Endothelial cell of umbilical vein (primary cell): Measurements from ENCODE around the gene TBATA. TPM values are rescaled to one million over a fixed set of nuclear protein-coding genes. Genes with fewer than 3 reads are reported as not detected.

Experiments
- BruUV-seq: library from RNA; stranded (reverse); fragments of 400-500 nt; replicated peaks from 2 replicates; lab custom pipeline; 2021; lab: Mats Ljungman, UMichigan
- CTCF ChIA-PET: fragments of 300-600, 350-600 bp; sonication (Branson Sonifier 250); formaldehyde crosslinking; loops from one replicate; lab custom pipeline; 2021; ENCODE audit warnings: antibody characterized with exemption, inconsistent platforms; lab: Charles Lee
- POLR2A ChIA-PET: fragments of 300-600, 350-600 bp; sonication (Branson Sonifier 250); formaldehyde crosslinking; loops from one replicate; lab custom pipeline; 2021; ENCODE audit warnings: antibody characterized with exemption, inconsistent platforms; lab: Charles Lee
- DNase-seq: peaks from one replicate; pipeline ENCODE4 v3.0.0-alpha.2; 2011; ENCODE audit warnings: low read depth, low spot score
- FAIRE-seq: peaks from 2 replicates; lab custom pipeline; 2011; peaks lifted over from hg19 to GRCh38; lab: Jason Lieb, UNC
- H2AFZ ChIP-seq: 2 replicates; pipeline ENCODE4 v1.6.0; 2012; ENCODE audit warnings: low read depth, low read length, control low read depth, inconsistent platforms
- H3K27ac ChIP-seq: 2 replicates; pipeline ENCODE4 v1.5.1; 2011; ENCODE audit warnings: low read depth, mild to moderate bottlenecking, control low read depth, low read length, moderate library complexity; ENCODE audit not compliant: insufficient read depth
- H3K27me3 ChIP-seq, 2 experiments: 2 replicates each; pipeline versions ENCODE4 v1.6.0 to v1.6.1; 2011; ENCODE audit warnings: low read length in 2 of 2, mixed read lengths in 1 of 2; ENCODE audit not compliant: control insufficient read depth in 2 of 2, insufficient read depth in 2 of 2
- H3K36me3 ChIP-seq, 2 experiments: 2 replicates in 1 of 2; 3 replicates in 1 of 2; pipeline ENCODE4 v1.5.1; 2011; ENCODE audit warnings: low read length in 2 of 2, mild to moderate bottlenecking in 1 of 2, moderate library complexity in 1 of 2; ENCODE audit not compliant: control insufficient read depth in 2 of 2, insufficient read depth in 2 of 2; ENCODE audit errors: extremely low read depth in 1 of 2
- H3K4me1 ChIP-seq: 3 replicates; pipeline ENCODE4 v1.5.1; 2011; ENCODE audit warnings: mild to moderate bottlenecking, low read length; ENCODE audit not compliant: control insufficient read depth, insufficient read depth; ENCODE audit errors: extremely low read depth
- H3K4me2 ChIP-seq: 2 replicates; pipeline ENCODE4 v1.6.1; 2011; ENCODE audit warnings: low read length, control low read depth, mixed read lengths; ENCODE audit not compliant: insufficient read depth
- H3K4me3 ChIP-seq, 3 experiments: fragments of 200-600 bp in 1 of 3; sonication (generic), shearing (Covaris generic) in 1 of 3; replicated peaks in 1 of 3; 2 replicates each; pipeline ENCODE4 v1.5.1; 2011 to 2016; ENCODE audit warnings: control low read depth in 3 of 3, low read length in 3 of 3, mild to moderate bottlenecking in 2 of 3, inconsistent platforms in 1 of 3, low read depth in 1 of 3, moderate library complexity in 1 of 3; ENCODE audit not compliant: insufficient read depth in 1 of 3
- H3K79me2 ChIP-seq: 2 replicates; pipeline ENCODE4 v1.6.0; 2012; ENCODE audit warnings: low read length, inconsistent platforms; ENCODE audit not compliant: control insufficient read depth, insufficient read depth
- H3K9ac ChIP-seq: replicated peaks from 2 replicates; pipeline ENCODE3; 2011; ENCODE audit warnings: low read length, control low read depth; ENCODE audit not compliant: insufficient read depth; ENCODE audit errors: extremely low read depth
- H3K9me1 ChIP-seq: replicated peaks from 3 replicates; pipeline ENCODE4 v1.6.0; 2011; ENCODE audit warnings: mild to moderate bottlenecking, low read length; ENCODE audit not compliant: control insufficient read depth, insufficient read depth; ENCODE audit errors: extremely low read depth
- H3K9me3 ChIP-seq: replicated peaks from 2 replicates; pipeline ENCODE4 v1.5.1; 2012; ENCODE audit warnings: low read length, inconsistent platforms; ENCODE audit not compliant: control insufficient read depth, insufficient read depth
- H4K20me1 ChIP-seq: replicated peaks from 2 replicates; pipeline ENCODE3; 2011; ENCODE audit warnings: mild to moderate bottlenecking, low read length; ENCODE audit not compliant: control insufficient read depth, insufficient read depth; ENCODE audit errors: extremely low read depth
- EZH2 ChIP-seq: IDR thresholded peaks from 2 replicates; pipeline ENCODE4 v1.6.1; 2012; ENCODE audit warnings: borderline replicate concordance, low read depth, mild to moderate bottlenecking, moderate library complexity, low read length, inconsistent platforms; ENCODE audit not compliant: severe bottlenecking
- FOS ChIP-seq: IDR thresholded peaks from 2 replicates; pipeline ENCODE4 v1.6.1; 2011; ENCODE audit warnings: mild to moderate bottlenecking, low read length, moderate library complexity, borderline replicate concordance; ENCODE audit not compliant: insufficient read depth
- GATA2 ChIP-seq: IDR thresholded peaks from 2 replicates; pipeline ENCODE4 v1.7.0; 2011; ENCODE audit warnings: low read depth, mild to moderate bottlenecking, moderate library complexity, mixed read lengths, low read length; ENCODE audit not compliant: insufficient read length, insufficient read depth
- JUN ChIP-seq: IDR thresholded peaks from 2 replicates; pipeline ENCODE4 v1.6.1; 2011; ENCODE audit warnings: borderline replicate concordance, low read depth; ENCODE audit not compliant: insufficient read length, insufficient read depth
- MYC ChIP-seq: IDR thresholded peaks from one replicate; pipeline ENCODE4 v1.6.1; 2011; ENCODE audit warnings: mild to moderate bottlenecking, low read depth, low read length
- POLR2A ChIP-seq: IDR thresholded peaks from 2 replicates; pipeline ENCODE4 v1.6.1; 2012; ENCODE audit warnings: low read depth, mild to moderate bottlenecking, control low read depth, low read length
- POLR2AphosphoS5 ChIP-seq: IDR thresholded peaks from 2 replicates; pipeline ENCODE4 v1.6.1; 2012; ENCODE audit warnings: low read depth, mild to moderate bottlenecking, control low read depth, low read length, moderate library complexity; ENCODE audit not compliant: insufficient read depth
- dilution Hi-C: fragments of 300-500 bp; cut with MboI; formaldehyde crosslinking; loops from one replicate; pipeline ENCODE4 v1.15.0; 2019; ENCODE audit warnings: low sequenced_read_pairs; ENCODE audit not compliant: extremely low pct_ligation_motif_present
- intact Hi-C: fragments of 100-400 bp; cut with micrococcal nuclease; formaldehyde crosslinking; loops from one replicate; pipeline ENCODE4 v1.10.0; 2022
- polyA plus RNA-seq, 4 experiments: library from polyadenylated mRNA; depleted of rRNA in 3 of 4; stranded (reverse) in 3 of 4; unstranded in 1 of 4; fragments of >200 nt; gene quantifications; 2 replicates each; pipeline versions ENCODE4 v1.2.1 to v1.2.3, GENCODE V29; 2011 to 2012; ENCODE audit warnings: missing spikeins in 1 of 4
- total RNA-seq: library from RNA; stranded (reverse); gene quantifications from 2 replicates; pipeline ENCODE4 v1.2.3, GENCODE V29; 2021
- TF ChIP-seq, protein P1 (sequence below), 2 donors: IDR thresholded peaks; 1 replicate in 1 of 2; 2 replicates in 1 of 2; pipeline ENCODE4 v1.5.1; 2011; ENCODE audit warnings: low read length in 2 of 2, mild to moderate bottlenecking in 2 of 2, moderate library complexity in 2 of 2, control low read depth in 1 of 2, inconsistent platforms in 1 of 2, low read depth in 1 of 2; ENCODE audit not compliant: insufficient read depth in 1 of 2; ENCODE audit errors: extremely low read depth in 1 of 2
- TF ChIP-seq, protein P2 (sequence below): IDR thresholded peaks from 2 replicates; pipeline ENCODE4 v1.6.1; 2011; ENCODE audit not compliant: insufficient read depth, insufficient read length

The TBATA gene
- total and polyA plus RNA-seq, 2 donors (not counting 3 experiments of a cell fraction or from before 2014, with no cell fraction given), result not detected

DNA sequence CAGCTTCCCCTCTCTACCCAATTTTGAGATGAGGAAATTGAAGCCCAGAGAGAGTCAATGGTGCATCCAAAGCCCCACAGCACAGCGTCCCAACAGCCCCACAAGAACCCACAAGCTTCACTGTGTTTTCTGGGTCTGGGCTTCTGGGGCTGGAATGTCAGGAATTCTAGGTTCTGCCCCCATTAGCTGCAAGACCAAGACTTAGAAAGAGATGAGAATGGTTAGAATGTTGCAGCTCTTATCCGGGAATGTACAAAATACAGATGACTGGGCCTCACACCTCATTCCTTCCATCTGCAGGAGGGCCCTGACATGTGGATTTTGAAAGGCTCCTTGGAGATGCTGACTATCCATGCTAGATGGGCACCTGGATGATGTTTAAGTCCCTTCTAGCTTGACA lies 24.5 kb upstream of the TBATA start:
- Histone ChIP-seq H3K4me1 (no peaks in the 10 kb centered on the region), H2AFZ (no peak overlapping the region), H3K27me3 (peaks cover 17 to 20% of the 10 kb centered on the region in 2 experiments), H3K9me1 (no peaks in the 10 kb centered on the region), H3K4me2 (no peak overlapping the region), H3K79me2 (no peaks in the 10 kb centered on the region), H3K27ac (no peak overlapping the region), H3K9me3 (no peaks in the 10 kb centered on the region), H4K20me1 (no peaks in the 10 kb centered on the region), H3K9ac (no peak overlapping the region), H3K4me3 (no peak overlapping the region), H3K36me3 (no peaks in the 10 kb centered on the region)
- ChIA-PET CTCF (interaction anchor here (0.9 kb wide), 1 partner anchor 66 kb away, joined by 3 read pairs; no protein-coding TSS in a partner anchor), POLR2A (no interaction called here)
- intact Hi-C loops (no loop called here), dilution Hi-C loops (no loop called here)
- no peak for FAIRE-seq
- TF ChIP-seq GATA2 (no peak), JUN (no peak), POLR2AphosphoS5 (no peak), MYC (no peak), POLR2A (no peak), EZH2 (no peak), FOS (no peak)
- TF ChIP-seq, protein P1, sequence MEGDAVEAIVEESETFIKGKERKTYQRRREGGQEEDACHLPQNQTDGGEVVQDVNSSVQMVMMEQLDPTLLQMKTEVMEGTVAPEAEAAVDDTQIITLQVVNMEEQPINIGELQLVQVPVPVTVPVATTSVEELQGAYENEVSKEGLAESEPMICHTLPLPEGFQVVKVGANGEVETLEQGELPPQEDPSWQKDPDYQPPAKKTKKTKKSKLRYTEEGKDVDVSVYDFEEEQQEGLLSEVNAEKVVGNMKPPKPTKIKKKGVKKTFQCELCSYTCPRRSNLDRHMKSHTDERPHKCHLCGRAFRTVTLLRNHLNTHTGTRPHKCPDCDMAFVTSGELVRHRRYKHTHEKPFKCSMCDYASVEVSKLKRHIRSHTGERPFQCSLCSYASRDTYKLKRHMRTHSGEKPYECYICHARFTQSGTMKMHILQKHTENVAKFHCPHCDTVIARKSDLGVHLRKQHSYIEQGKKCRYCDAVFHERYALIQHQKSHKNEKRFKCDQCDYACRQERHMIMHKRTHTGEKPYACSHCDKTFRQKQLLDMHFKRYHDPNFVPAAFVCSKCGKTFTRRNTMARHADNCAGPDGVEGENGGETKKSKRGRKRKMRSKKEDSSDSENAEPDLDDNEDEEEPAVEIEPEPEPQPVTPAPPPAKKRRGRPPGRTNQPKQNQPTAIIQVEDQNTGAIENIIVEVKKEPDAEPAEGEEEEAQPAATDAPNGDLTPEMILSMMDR (IDR thresholded peaks at IDR 0.05; ENCODE audit: extremely low read depth in 1 of 2, insufficient read depth in 1 of 2, low read depth in 1 of 2, low read length in 2 of 2), result no peak
- TF ChIP-seq, protein P2, sequence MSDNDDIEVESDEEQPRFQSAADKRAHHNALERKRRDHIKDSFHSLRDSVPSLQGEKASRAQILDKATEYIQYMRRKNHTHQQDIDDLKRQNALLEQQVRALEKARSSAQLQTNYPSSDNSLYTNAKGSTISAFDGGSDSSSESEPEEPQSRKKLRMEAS, result no peak
- no peak for DNase-seq
- no TSS peak for BruUV-seq
